Measurements from ENCODE around the gene NCAM2.

DNA sequence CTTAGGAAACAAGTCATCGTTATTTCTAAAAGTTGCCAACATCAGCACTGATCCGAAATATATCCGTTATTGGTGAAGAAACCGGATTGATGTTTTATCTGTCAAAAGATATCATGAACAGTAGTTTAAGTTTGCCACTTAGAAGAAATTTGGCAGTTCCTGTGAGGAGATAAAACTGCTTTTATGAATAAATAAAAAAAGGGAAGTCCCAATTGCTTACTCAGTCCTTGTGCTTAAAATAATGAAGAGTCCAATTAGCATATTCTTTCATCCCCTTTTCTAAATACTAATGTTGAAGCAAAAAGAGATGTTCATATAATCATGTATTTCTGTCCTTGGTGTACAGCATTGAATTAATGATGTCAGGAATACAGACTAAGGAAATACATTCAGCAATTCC lies 164.6 kb downstream of the NCAM2 start:
- TF ChIP-seq, protein P1, sequence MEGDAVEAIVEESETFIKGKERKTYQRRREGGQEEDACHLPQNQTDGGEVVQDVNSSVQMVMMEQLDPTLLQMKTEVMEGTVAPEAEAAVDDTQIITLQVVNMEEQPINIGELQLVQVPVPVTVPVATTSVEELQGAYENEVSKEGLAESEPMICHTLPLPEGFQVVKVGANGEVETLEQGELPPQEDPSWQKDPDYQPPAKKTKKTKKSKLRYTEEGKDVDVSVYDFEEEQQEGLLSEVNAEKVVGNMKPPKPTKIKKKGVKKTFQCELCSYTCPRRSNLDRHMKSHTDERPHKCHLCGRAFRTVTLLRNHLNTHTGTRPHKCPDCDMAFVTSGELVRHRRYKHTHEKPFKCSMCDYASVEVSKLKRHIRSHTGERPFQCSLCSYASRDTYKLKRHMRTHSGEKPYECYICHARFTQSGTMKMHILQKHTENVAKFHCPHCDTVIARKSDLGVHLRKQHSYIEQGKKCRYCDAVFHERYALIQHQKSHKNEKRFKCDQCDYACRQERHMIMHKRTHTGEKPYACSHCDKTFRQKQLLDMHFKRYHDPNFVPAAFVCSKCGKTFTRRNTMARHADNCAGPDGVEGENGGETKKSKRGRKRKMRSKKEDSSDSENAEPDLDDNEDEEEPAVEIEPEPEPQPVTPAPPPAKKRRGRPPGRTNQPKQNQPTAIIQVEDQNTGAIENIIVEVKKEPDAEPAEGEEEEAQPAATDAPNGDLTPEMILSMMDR (IDR thresholded peaks at IDR 0.05 in 2 of 3, conservative IDR thresholded peaks at IDR 0.05 in 1 of 3; ENCODE audit: borderline replicate concordance in 1 of 3, insufficient read depth in 1 of 3, low read depth in 2 of 3, low read length in 2 of 3) = no peak
- TF ChIP-seq ZNF274 (IDR thresholded peaks at IDR 0.05; ENCODE audit: low read depth, low read length) (no peak), ELF1 (IDR thresholded peaks at IDR 0.05; ENCODE audit: borderline replicate concordance, low read depth) (no peak), POLR2A (IDR thresholded peaks at IDR 0.05; ENCODE audit: borderline replicate concordance, extremely low read depth, insufficient read depth, insufficient read length) (no peak)
- TF ChIP-seq, protein P2, sequence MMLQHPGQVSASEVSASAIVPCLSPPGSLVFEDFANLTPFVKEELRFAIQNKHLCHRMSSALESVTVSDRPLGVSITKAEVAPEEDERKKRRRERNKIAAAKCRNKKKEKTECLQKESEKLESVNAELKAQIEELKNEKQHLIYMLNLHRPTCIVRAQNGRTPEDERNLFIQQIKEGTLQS (IDR thresholded peaks at IDR 0.05) = no peak

Data from HCT116 (cell line).